H1 (cell line): ENCODE measurements around the gene GADD45A. TPM values are rescaled to one million over a fixed set of nuclear protein-coding genes. Genes with fewer than 3 reads are reported as not detected.

ENCODE experiments used
- EP300 ChIP-seq, 2 experiments: IDR thresholded peaks; 1 replicate in 1 of 2; 2 replicates in 1 of 2; pipeline ENCODE4 v1.6.1; 2011 to 2012; ENCODE audit warnings: low read depth in 2 of 2, low read length in 2 of 2, mild to moderate bottlenecking in 2 of 2, borderline replicate concordance in 1 of 2, inconsistent platforms in 1 of 2, moderate library complexity in 1 of 2
- RBBP5 ChIP-seq: IDR thresholded peaks from 2 replicates; pipeline ENCODE4 v1.7.1; 2012; ENCODE audit warnings: low read depth, mild to moderate bottlenecking, inconsistent platforms, low read length, moderate library complexity, borderline replicate concordance
- RNF2 ChIP-seq: fragments of 200-900, 300-1000 bp; sonication (generic); IDR thresholded peaks from 2 replicates; pipeline ENCODE4 v1.7.1; 2016; ENCODE audit warnings: borderline replicate concordance, low read depth, mild to moderate bottlenecking, antibody characterized with exemption, low read length; ENCODE audit not compliant: poor library complexity, severe bottlenecking; ENCODE audit errors: missing control alignments
- SAP30 ChIP-seq: fragments of 300-600 bp; sonication (generic); IDR thresholded peaks from 2 replicates; pipeline ENCODE4 v1.7.1; 2012; ENCODE audit warnings: low read length, moderate library complexity, mild to moderate bottlenecking, inconsistent platforms; ENCODE audit not compliant: insufficient read depth, insufficient replicate concordance
- SIRT6 ChIP-seq: IDR thresholded peaks from one replicate; pipeline ENCODE4 v1.7.1; 2012; ENCODE audit warnings: low read length, inconsistent platforms
- SIX5 ChIP-seq: IDR thresholded peaks from 2 replicates; pipeline ENCODE4 v1.6.1; 2011; ENCODE audit warnings: mild to moderate bottlenecking, low read depth, low read length
- TAF1 ChIP-seq: IDR thresholded peaks from 2 replicates; pipeline ENCODE4 v1.6.1; 2011; ENCODE audit warnings: mild to moderate bottlenecking, low read depth, low read length
- TAF7 ChIP-seq: optimal IDR thresholded peaks from 2 replicates; pipeline ENCODE3; 2011; ENCODE audit warnings: low read depth, mild to moderate bottlenecking, inconsistent platforms, low read length, moderate library complexity, borderline replicate concordance
- USF2 ChIP-seq: IDR thresholded peaks from 2 replicates; pipeline ENCODE4 v1.6.1; 2011; ENCODE audit warnings: low read length, improper control_type of control experiment
- polyA plus RNA-seq, 7 experiments: library from polyadenylated mRNA; depleted of rRNA in 3 of 7; stranded (reverse) in 5 of 7; unstranded in 2 of 7; fragments of >200 nt in 5 of 7; fragments of 200-250 nt in 2 of 7; gene quantifications; 1 replicate in 5 of 7; 2 replicates in 1 of 7; 4 replicates in 1 of 7; pipeline versions ENCODE4 v1.2.1 to v1.2.3, GENCODE V29; 2011 to 2013; ENCODE audit warnings: missing spikeins in 2 of 7, mixed read lengths in 2 of 7
- total RNA-seq: library from RNA; stranded (reverse); fragmentation: NEBNext Ultra II Directional; extraction: Animal tissue kit (Norgen Biotek cat#: 25700); gene quantifications from 2 replicates; pipeline ENCODE4 v1.2.1, GENCODE V29; 2021

Gene GADD45A
- total and polyA plus RNA-seq, 2 of the 8 experiments (the other 6 are each of a cell fraction or from before 2014, with no cell fraction given), result 7.6 to 15.6 TPM

DNA sequence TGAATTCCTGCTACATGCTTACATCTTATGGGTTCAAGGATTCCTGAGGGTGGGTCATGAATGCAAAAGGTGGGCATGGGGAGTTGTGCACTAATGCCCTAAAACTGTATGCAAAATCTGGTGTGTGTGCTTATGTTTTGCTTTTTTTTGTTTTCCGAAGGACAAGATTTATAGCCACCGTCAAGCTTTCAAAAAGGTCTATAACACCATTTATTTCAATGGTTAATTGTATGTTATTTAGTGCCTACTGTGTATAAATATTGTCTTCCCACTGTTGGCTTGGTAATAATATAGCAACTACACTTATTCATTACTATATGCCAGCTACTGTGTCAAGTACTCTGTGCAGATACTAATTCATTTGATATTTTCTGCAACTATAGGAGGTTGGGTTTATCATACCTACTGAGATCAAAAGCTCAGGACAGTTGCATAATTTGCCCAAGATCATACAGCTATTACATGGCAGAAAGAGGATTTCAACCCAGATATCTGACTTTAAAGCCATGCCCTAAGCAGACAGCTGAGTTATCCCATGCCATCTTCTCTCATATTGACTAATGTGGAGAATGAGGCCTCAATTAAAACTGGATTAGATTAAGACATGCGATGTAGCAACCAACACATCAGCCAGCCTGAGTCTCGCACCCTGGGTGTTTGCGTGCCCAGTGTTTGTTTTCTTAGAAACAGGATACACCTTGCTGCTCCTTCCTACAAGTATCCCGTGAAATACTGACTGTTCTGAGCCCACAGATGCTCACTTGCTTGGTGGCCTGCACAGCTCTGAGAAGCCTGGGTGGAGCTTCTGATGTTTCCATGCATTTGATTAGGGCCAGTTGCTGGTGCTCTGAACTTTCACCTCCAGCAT lies 34.6 kb downstream of the GADD45A start (continued):
- no peak for TF ChIP-seq USF2
- TF ChIP-seq TAF1, result no peak
- TF ChIP-seq RNF2, result no peak
- no peak for TF ChIP-seq RBBP5
- no peak for TF ChIP-seq SAP30
- no peak for TF ChIP-seq EP300 (IDR thresholded peaks at IDR 0.05; ENCODE audit: borderline replicate concordance in 1 of 2, low read depth in 2 of 2, low read length in 2 of 2)
- no peak for TF ChIP-seq SIRT6
- TF ChIP-seq SIX5, result no peak
- no peak for TF ChIP-seq TAF7
